ENCODE results near the gene EEF2K. TPM values are rescaled to one million over a fixed set of nuclear protein-coding genes. Genes with fewer than 3 reads are reported as not detected.

The EEF2K gene
- total and polyA plus RNA-seq, 12 donors = 5.1 to 38.9 (median 21.9) TPM

DNA sequence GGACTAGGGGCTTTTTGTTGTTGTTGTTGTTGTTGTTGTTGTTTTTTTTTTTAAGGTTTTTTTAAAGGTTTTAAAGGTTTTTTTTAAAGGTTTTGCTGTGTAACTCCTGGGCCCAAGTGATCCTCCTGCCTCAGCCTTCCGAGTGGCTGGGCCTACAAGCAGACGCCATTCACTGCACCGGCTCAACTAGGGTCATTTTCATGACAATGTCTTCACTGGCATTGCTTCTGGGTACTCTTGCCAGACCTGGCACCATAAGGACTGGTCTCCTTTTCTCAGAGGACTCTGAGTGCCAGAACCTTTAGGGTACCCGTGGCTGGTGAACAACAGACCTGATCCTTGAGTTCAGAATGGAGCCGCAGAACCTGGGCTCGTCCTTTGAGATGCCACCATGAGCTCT, 111.5 kb downstream of the EEF2K start:
- peaks cover 0 to 15% (median 4%) of the 10 kb centered on the region in 9 donors for H3K4me1 ChIP-seq
- DNase-seq (no peak), ATAC-seq (no peak)
- H3K36me3 ChIP-seq = peaks cover 0 to 100% (median 51%) of the 10 kb centered on the region in 9 donors
- H3K9me3 ChIP-seq = no peaks in the 10 kb centered on the region
- H3K27ac ChIP-seq = no peak overlapping the region
- H3K4me3 ChIP-seq = no peak overlapping the region
- no peaks in the 10 kb centered on the region for H3K27me3 ChIP-seq
- TF ChIP-seq, protein P1, sequence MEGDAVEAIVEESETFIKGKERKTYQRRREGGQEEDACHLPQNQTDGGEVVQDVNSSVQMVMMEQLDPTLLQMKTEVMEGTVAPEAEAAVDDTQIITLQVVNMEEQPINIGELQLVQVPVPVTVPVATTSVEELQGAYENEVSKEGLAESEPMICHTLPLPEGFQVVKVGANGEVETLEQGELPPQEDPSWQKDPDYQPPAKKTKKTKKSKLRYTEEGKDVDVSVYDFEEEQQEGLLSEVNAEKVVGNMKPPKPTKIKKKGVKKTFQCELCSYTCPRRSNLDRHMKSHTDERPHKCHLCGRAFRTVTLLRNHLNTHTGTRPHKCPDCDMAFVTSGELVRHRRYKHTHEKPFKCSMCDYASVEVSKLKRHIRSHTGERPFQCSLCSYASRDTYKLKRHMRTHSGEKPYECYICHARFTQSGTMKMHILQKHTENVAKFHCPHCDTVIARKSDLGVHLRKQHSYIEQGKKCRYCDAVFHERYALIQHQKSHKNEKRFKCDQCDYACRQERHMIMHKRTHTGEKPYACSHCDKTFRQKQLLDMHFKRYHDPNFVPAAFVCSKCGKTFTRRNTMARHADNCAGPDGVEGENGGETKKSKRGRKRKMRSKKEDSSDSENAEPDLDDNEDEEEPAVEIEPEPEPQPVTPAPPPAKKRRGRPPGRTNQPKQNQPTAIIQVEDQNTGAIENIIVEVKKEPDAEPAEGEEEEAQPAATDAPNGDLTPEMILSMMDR (IDR thresholded peaks at IDR 0.05) = no peak
- intact Hi-C loops (cut with DNase I) = loop anchor here in 1 of 10 donors (10.0 kb wide), 1 partner anchor 1133 kb away; no protein-coding TSS in a partner anchor
- WGBS, 2 donors = 91 to 93% methylated on average over 6 of the region's 6 CpGs

DNA sequence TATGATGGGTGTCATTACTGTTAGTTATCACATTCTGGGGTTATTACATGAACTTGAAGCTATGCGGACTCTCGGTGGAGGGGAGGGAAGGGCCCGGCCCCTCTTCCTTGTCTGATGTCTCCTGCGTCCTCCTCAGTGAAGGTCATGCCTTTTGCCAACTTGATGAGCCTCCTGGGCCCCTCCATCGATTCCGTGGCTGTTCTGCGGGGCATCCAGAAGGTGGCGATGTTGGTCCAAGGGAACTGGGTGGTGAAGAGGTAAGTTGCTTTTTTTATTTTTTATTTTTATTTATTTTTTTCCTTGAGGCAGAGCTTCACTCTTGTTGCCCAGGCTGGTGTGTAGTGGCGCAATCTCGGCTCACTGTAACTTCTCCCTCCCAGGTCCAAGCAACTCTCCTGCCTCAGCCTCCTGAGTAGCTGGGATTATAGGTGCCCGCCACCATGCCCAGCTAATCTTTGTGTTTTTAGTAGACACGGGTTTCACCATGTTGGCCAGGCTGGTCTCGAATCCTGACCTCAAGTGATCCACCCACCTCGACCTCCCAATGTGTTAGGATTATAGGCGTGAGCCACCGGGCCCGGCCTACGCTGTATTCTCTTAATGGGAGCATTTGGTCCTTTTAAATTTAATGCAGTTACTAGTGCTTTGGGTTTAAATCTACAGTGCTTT, 112.7 kb downstream of the EEF2K start:
- Histone ChIP-seq H3K27me3 (no peaks in the 10 kb centered on the region), H3K36me3 (peaks cover 0 to 100% (median 52%) of the 10 kb centered on the region in 9 donors), H3K9me3 (no peaks in the 10 kb centered on the region), H3K27ac (peak overlapping the region in 1 of 10 donors; percentile 19), H3K4me3 (no peak overlapping the region), H3K4me1 (peaks cover 0 to 15% (median 4%) of the 10 kb centered on the region in 9 donors)
- WGBS, 2 donors = 75 to 76% methylated on average over 18 of the region's 18 CpGs
- TF ChIP-seq, protein P1 (IDR thresholded peaks at IDR 0.05) = peak in 7 of 9 donors; percentile 46 to 66 (median 50)
- DNase-seq (no peak), ATAC-seq (peak in 1 of 8 donors; percentile 27)
- intact Hi-C loops (cut with DNase I) = loop anchor here in 1 of 10 donors (10.0 kb wide), 1 partner anchor 1134 kb away; no protein-coding TSS in a partner anchor

DNA sequence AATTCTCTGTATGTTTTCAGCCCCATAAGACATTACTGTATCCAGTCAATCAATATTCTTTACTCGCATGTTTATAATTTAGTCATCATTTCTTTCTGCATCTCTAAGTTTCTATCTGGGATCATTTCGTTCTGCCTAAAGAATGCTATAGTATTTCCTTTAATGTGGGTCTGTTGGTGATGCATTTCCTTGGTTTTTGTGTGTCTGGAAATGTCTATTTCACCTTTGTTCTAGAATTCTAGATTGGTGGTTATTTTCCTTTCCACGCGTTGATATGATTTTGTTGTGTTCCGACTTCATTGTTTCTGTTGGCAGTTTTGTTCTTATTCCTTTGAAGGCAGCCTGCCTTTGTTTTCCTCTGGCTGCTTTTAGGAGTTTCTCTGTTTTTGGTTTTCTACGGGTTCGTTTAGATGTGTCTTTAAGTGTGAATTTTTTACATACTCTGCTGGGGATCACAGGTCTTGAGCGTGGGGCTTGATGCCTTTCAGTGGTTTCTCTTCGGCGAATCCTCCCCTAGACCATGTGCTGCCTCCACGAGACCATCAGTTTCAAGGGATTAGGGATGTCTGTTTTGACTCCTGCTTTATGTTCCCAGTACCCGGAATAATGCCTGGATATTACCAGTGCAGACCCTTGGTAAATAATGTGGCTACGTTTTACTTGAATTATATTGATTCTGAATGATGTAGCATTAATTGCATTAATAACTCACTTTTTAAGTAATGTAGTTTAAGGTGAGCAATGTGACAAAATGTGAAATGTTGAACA, 114.7 kb downstream of the EEF2K start:
- Histone ChIP-seq H3K9me3 (no peaks in the 10 kb centered on the region), H3K27ac (no peak overlapping the region), H3K4me3 (no peak overlapping the region), H3K27me3 (no peaks in the 10 kb centered on the region), H3K4me1 (peaks cover 0 to 15% (median 4%) of the 10 kb centered on the region in 9 donors), H3K36me3 (peaks cover 0 to 100% (median 53%) of the 10 kb centered on the region in 9 donors)
- ATAC-seq (no peak), DNase-seq (no peak)
- TF ChIP-seq, protein P1 (IDR thresholded peaks at IDR 0.05) = no peak
- 79% methylated on average over 13 of the region's 13 CpGs for WGBS, 2 donors
- intact Hi-C loops (cut with DNase I) = loop anchor here in 3 of 10 donors (10.0 kb wide), 2 partner anchors 94 to 1166 kb away; partner anchors contain the start of genes DNAH3 (in 2 of the 3) and LDAF1 (in 2 of the 3)

DNA sequence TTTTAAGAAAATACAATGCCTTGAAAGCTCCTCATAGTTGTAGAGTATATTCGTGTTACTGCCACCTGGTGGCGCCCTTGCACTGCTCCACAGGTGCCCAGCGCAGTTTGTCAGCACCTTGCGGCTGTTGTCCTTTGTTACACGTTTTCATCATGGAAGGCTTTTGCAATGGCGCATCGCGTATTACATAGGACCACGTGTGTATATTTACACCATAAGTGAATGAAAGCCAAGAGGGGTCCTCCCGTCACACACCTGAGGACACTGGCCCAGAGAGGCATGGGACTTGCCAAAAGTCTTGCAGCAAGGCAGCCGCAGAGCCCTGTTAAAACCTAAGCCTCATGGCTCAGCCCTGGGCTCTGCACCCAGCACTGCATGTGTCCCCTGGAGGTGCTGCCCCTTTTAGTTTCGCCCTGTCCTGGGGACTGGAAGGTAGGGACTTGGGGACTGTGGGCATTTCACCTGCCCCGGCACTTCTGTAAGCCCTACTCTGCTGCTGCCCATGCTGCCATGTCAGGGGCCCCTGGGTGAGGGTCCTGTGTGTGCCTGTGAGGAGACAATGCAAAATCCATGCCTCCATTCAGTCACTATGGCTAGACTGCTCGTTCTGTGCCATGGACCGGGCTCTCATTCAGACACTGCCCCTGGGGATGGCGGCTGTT, 115.4 kb downstream of the EEF2K start:
- H3K36me3 ChIP-seq = peaks cover 0 to 100% (median 54%) of the 10 kb centered on the region in 9 donors
- ATAC-seq (peak; percentile 39 to 73 (median 66)), DNase-seq (peak; percentile 50 to 59)
- TF ChIP-seq, protein P1 (IDR thresholded peaks at IDR 0.05) = peak; percentile 81 to 94 (median 91)
- H3K4me3 ChIP-seq = no peak overlapping the region
- intact Hi-C loops (cut with DNase I) = loop anchor here in 3 of 10 donors (10.0 kb wide), 2 partner anchors 93 to 1167 kb away; partner anchors contain the start of genes DNAH3 (in 2 of the 3) and LDAF1 (in 2 of the 3)
- peaks cover 0 to 15% (median 4%) of the 10 kb centered on the region in 9 donors for H3K4me1 ChIP-seq
- WGBS, 2 donors = 49 to 50% methylated on average over 16 of the region's 16 CpGs
- H3K27ac ChIP-seq = no peak overlapping the region
- H3K27me3 ChIP-seq = no peaks in the 10 kb centered on the region
- no peaks in the 10 kb centered on the region for H3K9me3 ChIP-seq

Measured in heart right ventricle (tissue), 16 donors.